ENCODE data around the gene DNAAF9. TPM values are rescaled to one million over a fixed set of nuclear protein-coding genes. Genes with fewer than 3 reads are reported as not detected.
A peak's percentile ranks its signal among the peaks of the same experiment; 100 is the strongest.

DNAAF9 gene
- total and polyA plus RNA-seq, 4 donors = 1.4 to 4.4 (median 2.4) TPM

DNA sequence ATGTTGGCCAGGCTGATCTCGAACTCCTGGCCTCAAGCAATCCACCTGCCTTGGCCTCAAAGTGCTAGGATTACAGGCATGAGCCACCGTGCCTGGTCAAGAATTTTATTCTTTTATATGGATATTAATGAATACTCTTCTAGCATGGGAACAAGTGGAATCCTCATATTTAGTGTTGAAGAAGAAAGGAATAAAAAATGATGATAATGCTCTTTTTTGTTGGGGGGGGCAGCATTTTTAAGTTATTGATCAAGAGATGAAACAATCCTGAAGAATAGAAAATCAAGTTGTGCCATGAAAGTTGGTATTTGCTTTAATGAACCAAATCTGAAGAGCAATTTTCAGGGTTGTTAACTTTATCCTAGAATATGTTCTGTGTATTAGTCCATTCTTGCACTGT is 6.7 kb upstream of the DNAAF9 start:
- Histone ChIP-seq H3K27ac (ENCODE audit: low read depth in 1 of 2, low read length in 2 of 2) (no peak overlapping the region), H3K27me3 (ENCODE audit: control insufficient read depth in 4 of 4, insufficient read depth in 4 of 4, low read length in 3 of 4) (no peaks in the 10 kb centered on the region), H3K9ac (ENCODE audit: low read depth in 1 of 2, low read length in 2 of 2) (no peak overlapping the region), H3K9me3 (ENCODE audit: control insufficient read depth in 4 of 4, low read length in 3 of 4) (no peaks in the 10 kb centered on the region), H3K4me1 (ENCODE audit: control insufficient read depth in 4 of 4, insufficient read depth in 4 of 4, low read length in 3 of 4) (peaks cover 0 to 9% (median 7%) of the 10 kb centered on the region in 4 donors), H3K36me3 (ENCODE audit: control insufficient read depth in 4 of 4, insufficient read depth in 3 of 4, low read depth in 1 of 4, low read length in 3 of 4) (no peaks in the 10 kb centered on the region), H3K4me3 (ENCODE audit: low read depth in 1 of 3, low read length in 3 of 3) (no peak overlapping the region)
- TF ChIP-seq NR2F2 (IDR thresholded peaks at IDR 0.05) (no peak), FOXA2 (IDR thresholded peaks at IDR 0.05) (no peak), HNF4A (conservative IDR thresholded peaks at IDR 0.05) (no peak), EGR1 (IDR thresholded peaks at IDR 0.05; ENCODE audit: low read depth in 2 of 2) (no peak), TAF1 (conservative IDR thresholded peaks at IDR 0.05) (no peak), GABPA (IDR thresholded peaks at IDR 0.05 in 1 of 2, conservative IDR thresholded peaks at IDR 0.05 in 1 of 2) (no peak)
- TF ChIP-seq, protein P1, sequence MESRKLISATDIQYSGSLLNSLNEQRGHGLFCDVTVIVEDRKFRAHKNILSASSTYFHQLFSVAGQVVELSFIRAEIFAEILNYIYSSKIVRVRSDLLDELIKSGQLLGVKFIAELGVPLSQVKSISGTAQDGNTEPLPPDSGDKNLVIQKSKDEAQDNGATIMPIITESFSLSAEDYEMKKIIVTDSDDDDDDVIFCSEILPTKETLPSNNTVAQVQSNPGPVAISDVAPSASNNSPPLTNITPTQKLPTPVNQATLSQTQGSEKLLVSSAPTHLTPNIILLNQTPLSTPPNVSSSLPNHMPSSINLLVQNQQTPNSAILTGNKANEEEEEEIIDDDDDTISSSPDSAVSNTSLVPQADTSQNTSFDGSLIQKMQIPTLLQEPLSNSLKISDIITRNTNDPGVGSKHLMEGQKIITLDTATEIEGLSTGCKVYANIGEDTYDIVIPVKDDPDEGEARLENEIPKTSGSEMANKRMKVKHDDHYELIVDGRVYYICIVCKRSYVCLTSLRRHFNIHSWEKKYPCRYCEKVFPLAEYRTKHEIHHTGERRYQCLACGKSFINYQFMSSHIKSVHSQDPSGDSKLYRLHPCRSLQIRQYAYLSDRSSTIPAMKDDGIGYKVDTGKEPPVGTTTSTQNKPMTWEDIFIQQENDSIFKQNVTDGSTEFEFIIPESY (IDR thresholded peaks at IDR 0.05) = no peak
- TF ChIP-seq, protein P2, sequence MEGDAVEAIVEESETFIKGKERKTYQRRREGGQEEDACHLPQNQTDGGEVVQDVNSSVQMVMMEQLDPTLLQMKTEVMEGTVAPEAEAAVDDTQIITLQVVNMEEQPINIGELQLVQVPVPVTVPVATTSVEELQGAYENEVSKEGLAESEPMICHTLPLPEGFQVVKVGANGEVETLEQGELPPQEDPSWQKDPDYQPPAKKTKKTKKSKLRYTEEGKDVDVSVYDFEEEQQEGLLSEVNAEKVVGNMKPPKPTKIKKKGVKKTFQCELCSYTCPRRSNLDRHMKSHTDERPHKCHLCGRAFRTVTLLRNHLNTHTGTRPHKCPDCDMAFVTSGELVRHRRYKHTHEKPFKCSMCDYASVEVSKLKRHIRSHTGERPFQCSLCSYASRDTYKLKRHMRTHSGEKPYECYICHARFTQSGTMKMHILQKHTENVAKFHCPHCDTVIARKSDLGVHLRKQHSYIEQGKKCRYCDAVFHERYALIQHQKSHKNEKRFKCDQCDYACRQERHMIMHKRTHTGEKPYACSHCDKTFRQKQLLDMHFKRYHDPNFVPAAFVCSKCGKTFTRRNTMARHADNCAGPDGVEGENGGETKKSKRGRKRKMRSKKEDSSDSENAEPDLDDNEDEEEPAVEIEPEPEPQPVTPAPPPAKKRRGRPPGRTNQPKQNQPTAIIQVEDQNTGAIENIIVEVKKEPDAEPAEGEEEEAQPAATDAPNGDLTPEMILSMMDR (IDR thresholded peaks at IDR 0.05; ENCODE audit: low read depth, low read length, missing input control) = no peak
- 89% methylated on average over 2 of the region's 2 CpGs for WGBS
- no peak for DNase-seq (ENCODE audit: low spot score)

DNA sequence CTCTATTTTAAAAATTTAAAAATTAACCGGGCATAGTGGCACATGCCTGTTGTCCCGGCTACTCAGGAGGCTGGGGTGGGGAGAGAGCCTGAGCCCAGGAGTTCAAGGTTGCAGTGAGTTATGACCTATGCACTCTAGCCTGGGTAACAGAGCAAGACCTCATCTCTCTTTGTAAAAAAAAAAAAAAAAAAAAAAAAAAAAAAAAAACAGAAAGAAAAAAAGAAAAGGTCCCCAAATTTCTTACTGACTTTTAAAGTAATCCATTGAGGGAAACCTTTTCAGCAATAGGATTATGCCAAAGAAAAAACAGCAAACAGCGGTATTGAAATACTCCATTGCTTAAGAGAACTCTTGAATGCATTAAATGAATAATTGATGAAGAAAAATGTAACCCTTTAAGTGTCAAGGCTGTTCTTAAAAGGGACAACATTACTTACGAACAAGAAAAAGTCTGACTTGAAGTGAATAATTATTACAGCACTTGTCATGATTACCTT is 6.0 kb upstream of the DNAAF9 start:
- WGBS = 46% methylated on average over 4 of the region's 4 CpGs
- no peak overlapping the region for H3K27ac ChIP-seq (ENCODE audit: low read depth in 1 of 2, low read length in 2 of 2)
- no peaks in the 10 kb centered on the region for H3K27me3 ChIP-seq (ENCODE audit: control insufficient read depth in 4 of 4, insufficient read depth in 4 of 4, low read length in 3 of 4)
- peaks cover 2 to 12% (median 7%) of the 10 kb centered on the region in 4 donors for H3K4me1 ChIP-seq (ENCODE audit: control insufficient read depth in 4 of 4, insufficient read depth in 4 of 4, low read length in 3 of 4)
- H3K9me3 ChIP-seq (ENCODE audit: control insufficient read depth in 4 of 4, low read length in 3 of 4) = no peaks in the 10 kb centered on the region
- TF ChIP-seq HNF4G (IDR thresholded peaks at IDR 0.05) = no peak
- TF ChIP-seq, protein P3, sequence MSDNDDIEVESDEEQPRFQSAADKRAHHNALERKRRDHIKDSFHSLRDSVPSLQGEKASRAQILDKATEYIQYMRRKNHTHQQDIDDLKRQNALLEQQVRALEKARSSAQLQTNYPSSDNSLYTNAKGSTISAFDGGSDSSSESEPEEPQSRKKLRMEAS (IDR thresholded peaks at IDR 0.05) = peak; percentile 41
- no peak for TF ChIP-seq GABPA (IDR thresholded peaks at IDR 0.05 in 1 of 2, conservative IDR thresholded peaks at IDR 0.05 in 1 of 2)
- TF ChIP-seq SP1 (IDR thresholded peaks at IDR 0.05) = peak; percentile 14
- TF ChIP-seq HNF4A (conservative IDR thresholded peaks at IDR 0.05) = peak; percentile 55 to 81
- TF ChIP-seq RXRA (IDR thresholded peaks at IDR 0.05) = peak; percentile 55 to 72
- TF ChIP-seq, protein P4, sequence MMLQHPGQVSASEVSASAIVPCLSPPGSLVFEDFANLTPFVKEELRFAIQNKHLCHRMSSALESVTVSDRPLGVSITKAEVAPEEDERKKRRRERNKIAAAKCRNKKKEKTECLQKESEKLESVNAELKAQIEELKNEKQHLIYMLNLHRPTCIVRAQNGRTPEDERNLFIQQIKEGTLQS (IDR thresholded peaks at IDR 0.05) = no peak
- peak; percentile 19 for TF ChIP-seq NR2F2 (IDR thresholded peaks at IDR 0.05)
- no peak for DNase-seq (ENCODE audit: low spot score)
- no peak overlapping the region for H3K4me3 ChIP-seq (ENCODE audit: low read depth in 1 of 3, low read length in 3 of 3)
- no peaks in the 10 kb centered on the region for H3K36me3 ChIP-seq (ENCODE audit: control insufficient read depth in 4 of 4, insufficient read depth in 3 of 4, low read depth in 1 of 4, low read length in 3 of 4)
- no peak overlapping the region for H3K9ac ChIP-seq (ENCODE audit: low read depth in 1 of 2, low read length in 2 of 2)
